IPS-18c (cell line): ENCODE measurements around the gene C2orf92.
"Not testable (repeated sequence)": the region's sequence is repeated elsewhere in the genome, so short reads cannot be mapped to it uniquely, and the experiment has no call there.

Experiments
- H3K4me3 ChIP-seq: 2 replicates; pipeline ENCODE4 v1.7.0; 2013; ENCODE audit warnings: low read depth, mild to moderate bottlenecking, low read length, moderate library complexity; ENCODE audit not compliant: insufficient read depth
- H3K9me3 ChIP-seq: one replicate; pipeline ENCODE4 v1.6.1; 2013; ENCODE audit warnings: mild to moderate bottlenecking, low read length, moderate library complexity; ENCODE audit not compliant: control insufficient read depth, insufficient read depth

C2orf92 gene

DNA sequence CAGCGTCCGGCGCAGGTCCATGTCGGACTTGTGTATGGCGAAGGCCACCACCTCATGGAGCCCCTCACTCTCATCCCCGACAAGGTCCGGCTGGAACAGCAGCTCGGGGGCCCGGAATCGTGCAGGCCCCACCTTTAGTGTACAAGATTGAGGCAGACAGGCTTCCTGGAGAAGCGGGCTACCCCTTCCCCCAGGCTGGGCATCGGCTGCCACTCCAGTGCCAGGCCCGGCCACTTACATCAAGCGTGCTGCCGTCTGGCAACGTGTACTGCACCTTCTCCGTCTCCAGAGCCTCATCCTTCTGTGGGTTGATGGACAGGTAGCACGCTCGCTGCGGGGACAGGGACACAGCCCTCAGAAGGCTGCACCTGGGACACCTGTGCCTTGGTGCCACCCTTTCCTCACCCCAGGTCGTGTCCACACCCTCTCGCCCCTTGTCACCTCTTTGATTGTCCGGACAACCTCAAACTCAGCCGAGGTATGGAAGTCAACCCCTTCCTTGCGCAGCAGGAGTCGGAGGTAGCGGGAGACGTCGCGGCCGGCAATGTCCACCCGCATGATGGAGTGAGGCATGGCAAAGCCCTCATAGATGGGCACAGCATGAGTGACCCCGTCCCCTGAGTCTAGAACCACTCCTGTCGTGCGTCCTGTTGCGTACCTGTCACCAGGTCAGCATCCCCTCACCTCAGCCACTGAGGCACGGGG is 11.4 kb upstream of the C2orf92 start:
- H3K9me3 ChIP-seq, result no peaks in the 10 kb centered on the region
- H3K4me3 ChIP-seq, result no peak overlapping the region

DNA sequence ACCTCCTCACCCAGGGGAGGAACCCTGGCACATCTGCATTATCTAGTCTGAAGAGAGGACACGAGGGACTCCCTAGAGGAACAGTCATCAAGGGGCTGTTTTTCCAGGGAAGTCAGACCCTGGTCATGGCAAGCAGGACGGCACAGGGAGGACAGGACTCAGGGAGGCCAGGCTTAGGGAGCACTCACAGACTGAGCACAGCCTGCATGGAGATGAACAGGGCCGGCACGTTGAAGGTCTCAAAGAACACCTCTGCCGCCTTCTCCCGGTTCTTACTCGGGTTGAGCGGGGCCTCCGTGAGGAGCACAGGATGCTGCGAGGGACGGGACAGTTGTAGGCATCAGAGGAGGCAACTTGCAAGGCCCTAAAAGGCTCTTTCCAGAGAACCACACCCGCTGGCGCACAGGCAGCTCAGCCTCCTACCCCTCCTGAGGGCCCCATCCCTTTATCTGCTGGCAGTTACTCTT is 10.8 kb upstream of the C2orf92 start:
- no peaks in the 10 kb centered on the region for H3K9me3 ChIP-seq
- H3K4me3 ChIP-seq, result no peak overlapping the region

DNA sequence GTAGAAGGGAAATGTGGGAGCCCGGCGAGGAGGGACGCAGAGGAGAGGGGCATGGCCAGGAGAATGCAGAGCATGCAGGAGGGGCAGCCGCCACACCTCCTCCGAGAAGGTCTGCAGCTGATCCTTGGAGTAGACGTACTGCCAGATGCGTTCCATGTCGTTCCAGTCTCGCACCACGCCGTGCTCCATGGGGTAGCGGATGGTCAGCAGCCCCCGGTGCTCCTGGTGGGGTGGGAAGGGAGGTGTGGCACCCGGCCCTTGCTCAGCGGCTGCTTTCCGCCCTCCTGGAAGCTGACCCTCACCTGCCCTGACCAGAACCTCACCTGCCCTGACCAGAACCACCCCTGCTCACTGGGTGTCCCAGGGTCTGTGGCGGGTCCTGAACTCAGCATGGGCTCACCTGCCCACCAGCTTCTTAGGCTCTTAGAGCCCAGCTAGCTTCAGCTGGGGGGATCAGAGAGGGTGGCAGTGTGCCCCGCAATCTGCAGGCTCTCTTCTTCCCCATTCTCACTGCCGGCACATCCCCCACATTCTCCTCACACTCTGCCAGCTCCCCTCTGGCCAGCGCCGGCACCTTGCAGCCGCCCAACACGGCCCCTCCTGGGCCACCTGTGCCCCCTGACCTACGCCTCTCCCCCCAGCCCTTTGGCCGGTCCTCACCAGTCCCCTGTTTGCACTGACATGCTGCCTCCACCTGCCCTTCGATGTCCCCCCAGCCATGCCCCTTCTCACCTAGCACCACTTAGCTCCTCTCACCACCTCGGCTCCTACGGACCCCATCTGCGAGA is 10.1 kb upstream of the C2orf92 start:
- Histone ChIP-seq H3K4me3 (no peak overlapping the region), H3K9me3 (no peaks in the 10 kb centered on the region)

DNA sequence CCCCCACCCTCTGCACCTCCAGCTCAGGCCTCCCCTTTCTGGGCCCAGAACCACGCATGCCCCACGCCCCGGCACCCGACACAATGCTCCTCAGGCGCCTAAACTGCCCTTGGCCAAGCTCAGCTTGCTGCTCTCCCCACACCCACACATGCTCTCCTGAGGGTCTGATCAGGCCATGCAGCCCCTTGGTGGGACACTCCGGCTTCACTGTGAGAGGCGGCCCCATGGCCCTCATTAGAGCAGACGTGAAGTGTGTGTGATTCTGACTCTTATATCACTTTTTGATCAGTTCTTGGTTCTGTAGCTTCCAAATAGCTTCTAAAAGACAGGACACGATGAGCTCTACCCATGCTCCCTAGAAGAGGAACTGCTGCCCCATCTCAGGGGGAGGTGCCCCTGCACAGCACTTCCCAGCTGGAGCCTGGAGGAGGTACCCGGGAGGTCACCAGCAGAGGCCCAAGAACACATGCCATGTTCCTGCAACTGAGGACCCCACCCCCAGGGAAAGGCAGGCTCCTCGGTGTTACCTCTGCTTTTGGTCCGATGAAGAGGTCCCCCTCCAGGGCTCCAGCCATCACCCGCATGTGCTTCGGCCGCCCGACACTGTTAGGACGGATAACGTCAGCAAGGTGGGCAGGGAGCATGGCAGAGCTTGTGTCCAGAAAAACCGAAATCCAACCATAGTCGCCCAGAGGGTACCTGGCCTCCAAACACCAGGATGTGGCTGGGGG is 9.3 kb upstream of the C2orf92 start:
- Histone ChIP-seq H3K4me3 (no peak overlapping the region), H3K9me3 (no peaks in the 10 kb centered on the region)

DNA sequence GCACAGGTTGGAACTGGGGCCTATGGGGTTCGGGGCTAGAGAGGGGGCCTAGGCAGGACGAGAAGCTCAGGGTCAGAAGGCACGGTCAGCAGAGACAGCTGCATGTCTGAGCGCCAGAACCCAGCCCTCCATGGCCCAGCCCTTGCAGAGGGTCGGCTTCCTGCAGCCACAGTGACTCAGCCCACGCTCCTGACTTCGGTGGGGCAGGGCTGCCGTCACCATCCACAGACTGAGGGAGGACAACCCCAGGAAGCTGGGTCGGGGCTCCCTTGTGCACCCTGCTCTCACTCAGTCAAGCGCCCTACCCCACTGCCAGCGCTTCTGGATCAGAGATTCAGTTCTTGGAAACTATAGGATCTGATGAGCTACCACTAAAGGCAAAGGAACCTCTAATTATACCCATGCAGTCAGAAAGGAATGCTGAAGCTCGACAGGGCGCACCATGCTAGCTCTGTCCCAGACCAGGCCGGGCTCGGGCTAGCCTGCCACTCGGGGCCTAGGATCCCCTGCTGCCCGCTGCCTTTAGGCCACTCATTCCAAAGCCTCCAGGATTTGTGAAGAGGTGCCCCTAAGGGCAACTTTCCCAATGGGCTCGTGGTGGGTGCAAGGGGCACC is 8.6 kb upstream of the C2orf92 start:
- H3K9me3 ChIP-seq, result no peaks in the 10 kb centered on the region
- no peak overlapping the region for H3K4me3 ChIP-seq

DNA sequence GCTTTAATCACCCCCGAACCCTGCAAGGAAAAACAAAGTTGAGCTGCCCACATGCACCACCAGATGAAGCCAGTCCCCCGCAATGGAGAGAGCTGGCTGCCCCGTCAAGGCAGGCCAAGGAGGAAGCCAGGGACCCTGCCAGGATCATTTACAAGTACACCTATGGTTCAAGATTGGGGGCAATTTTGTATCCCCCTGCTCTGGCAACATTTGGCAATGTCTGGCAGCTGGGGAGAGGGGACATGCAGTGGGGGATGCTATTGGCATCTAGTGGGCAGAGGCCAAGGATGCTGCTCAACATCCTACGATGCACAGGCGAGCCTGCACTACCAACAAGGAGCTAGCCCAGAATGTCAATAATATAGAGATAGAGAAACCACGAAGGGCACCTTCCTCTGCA is 7.6 kb upstream of the C2orf92 start:
- H3K4me3 ChIP-seq, result peak overlapping the region; percentile 78; the same call in 1 of the 2 replicates
- no peaks in the 10 kb centered on the region for H3K9me3 ChIP-seq

DNA sequence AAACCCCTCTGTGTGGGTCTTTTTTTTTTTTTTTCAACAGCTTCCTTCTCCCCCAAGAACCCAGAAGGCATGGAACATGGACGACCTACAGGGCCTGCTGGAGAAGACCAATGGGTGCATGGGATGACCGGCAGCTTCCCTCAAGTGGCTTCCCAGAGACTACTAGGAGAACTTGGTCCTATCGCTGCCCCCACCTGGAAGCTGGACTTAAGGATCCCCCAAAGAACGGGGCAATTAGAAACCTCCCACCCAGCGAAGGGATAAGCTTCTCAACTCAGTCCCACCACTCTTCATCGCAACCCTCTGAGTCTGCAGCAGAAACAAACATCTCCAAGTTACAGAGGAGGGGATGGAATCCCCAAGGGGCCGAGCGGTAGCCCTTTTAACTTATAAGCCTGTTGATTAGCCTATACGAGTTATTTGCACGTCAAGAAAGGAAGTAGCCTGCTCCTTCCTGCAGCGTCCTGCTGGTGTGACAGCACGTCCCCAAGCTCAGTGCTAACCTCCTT is 7.1 kb upstream of the C2orf92 start:
- peak overlapping the region; percentile 78; the same call in 1 of the 2 replicates for H3K4me3 ChIP-seq
- no peaks in the 10 kb centered on the region for H3K9me3 ChIP-seq

DNA sequence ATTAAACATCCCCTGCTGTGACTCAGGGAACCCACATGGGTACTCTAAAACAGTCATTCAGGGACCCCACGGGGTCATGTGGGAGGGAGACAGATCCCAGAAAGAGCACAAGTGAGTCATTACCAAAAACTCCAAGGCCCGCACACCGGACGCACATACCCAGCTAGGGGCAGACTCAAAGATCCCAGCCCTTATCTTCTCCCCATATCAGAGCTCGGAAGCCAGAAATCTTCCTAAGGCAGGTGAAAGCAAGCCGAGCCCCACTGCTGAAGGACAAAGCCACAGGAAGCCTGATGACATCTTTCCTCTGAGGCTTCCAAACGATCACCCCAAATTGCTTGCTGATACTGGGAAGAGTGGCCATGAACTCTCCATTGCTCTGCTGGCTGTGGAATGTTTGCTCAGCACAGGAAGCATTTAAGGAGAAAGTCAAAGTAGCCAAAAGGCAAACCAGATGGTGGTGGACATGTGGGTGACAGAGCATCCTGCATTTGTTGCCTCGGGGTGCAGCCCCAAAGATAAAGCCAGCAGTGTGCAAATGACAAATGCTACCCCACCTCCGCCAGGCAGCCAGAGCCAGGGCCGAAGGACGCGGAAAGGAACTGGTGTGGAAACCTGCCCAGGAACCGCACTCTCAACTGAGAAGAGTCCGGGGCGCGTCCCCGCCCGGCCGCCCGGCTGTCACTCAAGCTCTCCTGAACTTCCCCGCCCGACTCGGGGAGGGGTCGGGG is 6.5 kb upstream of the C2orf92 start:
- H3K4me3 ChIP-seq, result peak overlapping the region; percentile 78
- no peaks in the 10 kb centered on the region for H3K9me3 ChIP-seq

DNA sequence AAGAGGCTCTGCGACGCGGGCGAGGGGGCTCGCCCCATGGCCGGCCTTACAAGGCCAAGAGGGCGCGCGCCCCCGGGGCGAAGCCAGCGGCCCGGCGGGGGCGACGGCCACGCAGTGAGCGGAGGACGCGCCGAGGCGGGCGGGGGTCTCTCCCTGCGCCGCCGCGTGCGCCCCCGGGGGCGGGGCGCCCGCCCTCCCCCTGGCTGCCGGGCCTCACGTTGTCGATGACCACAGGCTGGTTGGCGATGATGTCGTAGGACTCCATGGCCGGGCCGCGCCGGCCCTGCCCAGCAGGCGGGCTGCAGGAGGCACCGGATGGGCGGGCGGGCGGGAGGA is 5.9 kb upstream of the C2orf92 start:
- Histone ChIP-seq H3K9me3 (no peaks in the 10 kb centered on the region), H3K4me3 (peak overlapping the region; percentile 78)

DNA sequence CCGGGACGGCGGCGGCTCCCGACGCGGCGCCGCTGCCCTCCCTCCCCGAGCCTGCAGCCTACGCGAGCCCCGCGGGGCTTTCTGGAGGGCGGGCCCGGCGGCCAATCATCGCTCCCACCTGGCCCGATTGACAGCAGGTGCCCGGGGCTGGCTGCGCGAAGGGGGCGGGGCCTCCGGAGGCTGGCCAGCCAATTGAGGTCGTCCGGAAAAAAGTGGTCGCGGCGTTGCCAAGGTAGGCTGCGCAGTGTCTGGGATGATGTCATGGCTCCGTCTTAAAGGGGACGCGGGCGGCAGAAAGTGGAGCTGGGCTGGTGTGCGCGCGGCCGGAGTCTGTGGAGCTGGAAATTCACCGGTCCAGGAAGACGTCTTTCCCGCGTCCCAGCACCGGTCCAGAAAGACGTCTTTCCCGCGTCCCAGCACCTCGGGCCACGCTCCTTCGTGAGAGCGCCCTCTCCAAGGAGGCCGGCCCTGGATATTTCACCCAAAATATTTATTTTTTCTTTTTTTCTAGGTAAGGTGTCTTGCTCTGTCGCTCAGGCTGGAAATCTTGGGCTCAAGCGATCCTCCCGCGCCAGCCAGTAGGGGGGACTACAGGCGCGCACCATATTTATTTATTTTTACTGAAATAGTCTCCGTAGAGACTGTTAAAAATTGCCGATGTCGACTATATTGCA is 5.4 kb upstream of the C2orf92 start, which contains the start of gene ACTR1B:
Gene ACTR1B, minus strand, starts transcription at position 83 of the 674 bp plus-strand sequence. CDS start 154 bp downstream, outside the sequence.
- Histone ChIP-seq H3K9me3 (no peaks in the 10 kb centered on the region), H3K4me3 (peak within 1 kb of the TSS; percentile 82)

DNA sequence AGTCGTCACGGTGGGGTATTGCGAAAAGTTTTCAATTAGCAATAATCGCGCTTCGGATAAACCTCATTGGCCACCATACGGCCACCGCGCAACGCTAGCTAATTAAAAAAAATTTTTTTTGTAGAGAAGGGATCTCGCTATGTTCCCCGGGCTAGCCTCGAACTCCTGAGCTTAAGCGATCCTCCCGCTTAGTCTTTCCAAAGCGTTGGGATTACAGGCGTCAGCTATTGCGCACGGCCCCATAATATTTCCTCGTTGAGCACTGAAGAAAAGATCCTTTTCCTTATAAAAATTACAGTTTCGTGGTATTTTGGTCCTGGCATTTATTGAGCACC is 4.9 kb upstream of the C2orf92 start:
- H3K4me3 ChIP-seq, result peak overlapping the region; percentile 82
- H3K9me3 ChIP-seq, result no peaks in the 10 kb centered on the region

DNA sequence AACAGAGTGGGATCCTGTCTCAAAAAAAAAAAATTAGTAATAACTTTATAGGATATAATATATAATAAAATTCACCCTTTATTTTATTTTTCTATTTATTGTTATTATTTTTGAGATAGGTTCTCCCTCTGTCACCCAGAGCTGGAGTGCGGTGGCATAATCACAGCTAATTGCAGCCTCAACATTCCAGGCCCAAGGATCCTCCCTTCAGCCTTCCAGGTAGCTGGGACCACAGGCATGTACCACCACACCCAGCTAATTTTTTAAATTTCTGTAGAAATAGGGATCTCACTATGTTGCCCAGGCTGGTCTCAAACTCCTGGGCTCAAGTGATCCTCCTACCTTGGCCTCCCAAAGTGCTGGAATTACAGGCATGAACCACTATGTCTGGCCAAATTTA is 958 bp downstream of the C2orf92 start:
- Histone ChIP-seq H3K4me3 (no peak overlapping the region), H3K9me3 (no peaks in the 10 kb centered on the region)

DNA sequence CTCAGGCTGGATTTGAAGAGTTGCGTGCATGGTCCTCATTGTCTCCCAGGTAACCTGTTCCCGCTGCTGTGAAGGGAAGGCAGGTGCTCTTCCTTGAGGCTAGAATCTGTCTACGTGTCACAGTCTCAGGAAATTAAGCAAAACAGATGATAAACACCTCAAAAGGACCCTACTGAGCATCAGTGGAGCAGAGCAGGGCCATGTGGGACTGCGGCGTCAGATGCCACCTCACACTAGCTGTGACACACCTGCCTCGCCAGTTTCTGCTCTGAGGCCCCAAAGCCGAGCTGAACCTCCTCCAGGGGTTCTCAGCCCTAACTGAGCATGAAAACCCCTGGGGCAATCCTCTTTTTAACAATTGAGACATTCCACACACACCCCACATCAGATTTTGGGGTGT is 2.0 kb downstream of the C2orf92 start:
- Histone ChIP-seq H3K9me3 (no peaks in the 10 kb centered on the region), H3K4me3 (no peak overlapping the region)

DNA sequence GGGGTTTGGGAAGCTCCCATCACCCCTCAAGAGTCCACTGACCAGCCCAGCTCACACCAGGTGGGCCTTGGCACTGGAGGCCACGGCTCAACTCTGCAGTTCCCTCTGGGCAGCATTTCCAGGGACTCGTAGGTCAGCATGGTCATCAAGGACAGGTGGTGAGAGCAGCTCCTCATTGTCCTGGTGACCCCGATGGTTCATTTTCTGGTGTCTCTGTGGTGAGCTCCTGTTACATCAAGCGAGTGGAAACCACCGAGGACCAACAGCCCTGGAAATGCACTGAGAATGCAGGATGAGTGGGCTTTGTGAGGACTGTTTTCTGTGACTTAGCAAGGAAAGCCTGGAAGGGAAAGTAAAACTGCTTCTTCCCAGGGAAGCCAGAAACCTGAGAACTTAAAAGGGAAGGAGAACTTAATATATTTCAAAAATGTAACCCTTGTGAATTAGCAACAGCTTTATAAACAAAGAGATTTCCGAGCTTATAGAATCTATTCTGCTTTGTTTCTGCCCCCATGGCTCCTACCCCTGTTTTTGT is 3.2 kb downstream of the C2orf92 start:
- not testable (repeated sequence) for H3K9me3 ChIP-seq, H3K4me3 ChIP-seq

DNA sequence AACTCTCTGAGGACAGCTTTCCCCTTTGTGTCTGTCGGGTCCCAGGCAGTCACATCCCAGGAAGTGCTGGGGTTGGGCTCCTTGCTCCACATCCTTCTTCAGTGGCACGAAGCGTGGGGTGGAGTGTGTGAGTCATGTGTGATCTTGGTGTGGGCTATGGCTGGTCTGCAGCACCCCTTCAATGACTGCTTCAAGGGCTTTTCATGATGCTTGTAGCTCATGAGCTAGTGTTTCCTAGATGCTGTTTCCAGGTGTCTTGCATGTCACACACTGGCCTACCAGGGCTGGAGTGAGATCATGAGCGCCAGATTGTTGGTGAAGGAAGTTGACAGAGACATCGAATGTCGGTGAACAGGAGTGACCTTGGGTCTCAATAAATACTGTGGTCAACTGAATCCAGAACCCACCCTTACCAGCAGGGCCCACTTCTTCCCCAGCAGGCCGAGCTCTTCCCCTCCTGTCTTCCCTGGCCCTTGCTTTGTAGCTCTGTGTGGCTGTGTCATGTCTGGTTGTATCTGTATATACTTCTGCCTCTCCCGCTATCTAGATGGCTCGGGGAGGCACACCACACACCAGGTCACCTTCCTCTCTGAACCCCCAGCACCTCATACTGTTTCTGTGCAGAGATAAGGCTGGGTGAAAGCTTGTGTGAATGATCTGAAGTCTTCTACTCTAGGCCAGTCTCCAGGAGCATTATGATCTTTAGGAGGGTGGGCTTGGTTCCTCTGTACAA is 3.8 kb downstream of the C2orf92 start:
- no peaks in the 10 kb centered on the region for H3K9me3 ChIP-seq
- H3K4me3 ChIP-seq, result no peak overlapping the region

DNA sequence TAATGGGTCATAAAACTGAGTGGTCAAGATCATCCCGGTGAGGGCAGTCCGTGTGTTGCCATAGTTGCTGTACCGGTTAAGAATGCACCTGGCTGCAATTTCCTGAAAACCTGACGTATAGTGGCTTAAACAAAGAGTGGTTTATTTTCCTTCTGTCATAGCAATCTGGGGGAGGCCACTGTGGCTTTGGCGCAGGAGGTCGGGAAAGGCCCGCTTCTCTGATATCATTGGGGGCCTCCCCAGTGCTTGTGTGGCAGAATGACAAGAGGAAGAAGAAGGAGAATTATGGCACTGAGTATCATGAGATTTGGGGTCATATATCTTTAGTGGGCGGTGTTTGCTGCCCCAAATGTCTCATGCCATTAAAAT is 4.4 kb downstream of the C2orf92 start:
- Histone ChIP-seq H3K9me3 (no peaks in the 10 kb centered on the region), H3K4me3 (no peak overlapping the region)
